ENCODE results near the gene MGAT4A. TPM values are rescaled to one million over a fixed set of nuclear protein-coding genes. Genes with fewer than 3 reads are reported as not detected.

The MGAT4A gene
- total and polyA plus RNA-seq, 2 experiments from 2014 or later: 4.4 to 5.6 TPM

DNA sequence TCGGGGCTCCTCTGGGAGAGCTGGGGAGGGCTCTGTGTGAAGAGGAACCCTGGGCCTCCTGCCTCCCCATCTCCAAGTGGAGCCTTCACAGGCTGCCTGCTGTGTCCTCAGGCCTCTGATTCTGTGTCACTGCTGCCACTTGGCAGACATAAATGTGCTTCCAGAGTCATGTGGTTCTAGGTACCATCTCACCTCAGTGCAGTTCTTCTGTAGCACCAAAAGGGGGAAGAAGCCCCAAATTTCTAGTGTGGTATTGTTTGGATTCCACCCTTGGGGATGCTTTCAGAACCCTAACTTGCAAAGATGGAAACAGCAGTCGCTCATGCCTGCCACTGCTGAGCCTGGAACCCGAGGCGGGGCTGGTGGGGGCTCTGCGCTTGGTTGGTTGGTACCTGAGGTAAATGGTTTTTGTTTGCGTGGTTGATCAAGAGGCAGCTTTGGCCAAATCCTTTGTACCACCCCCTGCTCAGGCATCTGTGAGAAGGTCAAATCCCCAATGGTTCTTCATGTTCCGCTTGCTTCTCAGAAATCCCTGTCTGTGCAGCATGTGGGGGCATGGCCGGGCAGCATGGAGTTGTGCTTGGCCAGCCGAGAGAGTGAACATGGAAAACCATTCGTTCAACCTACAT is 150.2 kb downstream of the MGAT4A start (continued):
- TF ChIP-seq CREB1 (CRISPR knock-in tag; IDR thresholded peaks at IDR 0.05; ENCODE audit: low read depth) (no peak), POLR2AphosphoS5 (IDR thresholded peaks at IDR 0.05; ENCODE audit: low read depth) (no peak), EZH2 (IDR thresholded peaks at IDR 0.05; ENCODE audit: low read depth, unreplicated experiment) (no peak), JUNB (IDR thresholded peaks at IDR 0.05; ENCODE audit: unreplicated experiment) (no peak)
- TF ChIP-seq, protein P1, sequence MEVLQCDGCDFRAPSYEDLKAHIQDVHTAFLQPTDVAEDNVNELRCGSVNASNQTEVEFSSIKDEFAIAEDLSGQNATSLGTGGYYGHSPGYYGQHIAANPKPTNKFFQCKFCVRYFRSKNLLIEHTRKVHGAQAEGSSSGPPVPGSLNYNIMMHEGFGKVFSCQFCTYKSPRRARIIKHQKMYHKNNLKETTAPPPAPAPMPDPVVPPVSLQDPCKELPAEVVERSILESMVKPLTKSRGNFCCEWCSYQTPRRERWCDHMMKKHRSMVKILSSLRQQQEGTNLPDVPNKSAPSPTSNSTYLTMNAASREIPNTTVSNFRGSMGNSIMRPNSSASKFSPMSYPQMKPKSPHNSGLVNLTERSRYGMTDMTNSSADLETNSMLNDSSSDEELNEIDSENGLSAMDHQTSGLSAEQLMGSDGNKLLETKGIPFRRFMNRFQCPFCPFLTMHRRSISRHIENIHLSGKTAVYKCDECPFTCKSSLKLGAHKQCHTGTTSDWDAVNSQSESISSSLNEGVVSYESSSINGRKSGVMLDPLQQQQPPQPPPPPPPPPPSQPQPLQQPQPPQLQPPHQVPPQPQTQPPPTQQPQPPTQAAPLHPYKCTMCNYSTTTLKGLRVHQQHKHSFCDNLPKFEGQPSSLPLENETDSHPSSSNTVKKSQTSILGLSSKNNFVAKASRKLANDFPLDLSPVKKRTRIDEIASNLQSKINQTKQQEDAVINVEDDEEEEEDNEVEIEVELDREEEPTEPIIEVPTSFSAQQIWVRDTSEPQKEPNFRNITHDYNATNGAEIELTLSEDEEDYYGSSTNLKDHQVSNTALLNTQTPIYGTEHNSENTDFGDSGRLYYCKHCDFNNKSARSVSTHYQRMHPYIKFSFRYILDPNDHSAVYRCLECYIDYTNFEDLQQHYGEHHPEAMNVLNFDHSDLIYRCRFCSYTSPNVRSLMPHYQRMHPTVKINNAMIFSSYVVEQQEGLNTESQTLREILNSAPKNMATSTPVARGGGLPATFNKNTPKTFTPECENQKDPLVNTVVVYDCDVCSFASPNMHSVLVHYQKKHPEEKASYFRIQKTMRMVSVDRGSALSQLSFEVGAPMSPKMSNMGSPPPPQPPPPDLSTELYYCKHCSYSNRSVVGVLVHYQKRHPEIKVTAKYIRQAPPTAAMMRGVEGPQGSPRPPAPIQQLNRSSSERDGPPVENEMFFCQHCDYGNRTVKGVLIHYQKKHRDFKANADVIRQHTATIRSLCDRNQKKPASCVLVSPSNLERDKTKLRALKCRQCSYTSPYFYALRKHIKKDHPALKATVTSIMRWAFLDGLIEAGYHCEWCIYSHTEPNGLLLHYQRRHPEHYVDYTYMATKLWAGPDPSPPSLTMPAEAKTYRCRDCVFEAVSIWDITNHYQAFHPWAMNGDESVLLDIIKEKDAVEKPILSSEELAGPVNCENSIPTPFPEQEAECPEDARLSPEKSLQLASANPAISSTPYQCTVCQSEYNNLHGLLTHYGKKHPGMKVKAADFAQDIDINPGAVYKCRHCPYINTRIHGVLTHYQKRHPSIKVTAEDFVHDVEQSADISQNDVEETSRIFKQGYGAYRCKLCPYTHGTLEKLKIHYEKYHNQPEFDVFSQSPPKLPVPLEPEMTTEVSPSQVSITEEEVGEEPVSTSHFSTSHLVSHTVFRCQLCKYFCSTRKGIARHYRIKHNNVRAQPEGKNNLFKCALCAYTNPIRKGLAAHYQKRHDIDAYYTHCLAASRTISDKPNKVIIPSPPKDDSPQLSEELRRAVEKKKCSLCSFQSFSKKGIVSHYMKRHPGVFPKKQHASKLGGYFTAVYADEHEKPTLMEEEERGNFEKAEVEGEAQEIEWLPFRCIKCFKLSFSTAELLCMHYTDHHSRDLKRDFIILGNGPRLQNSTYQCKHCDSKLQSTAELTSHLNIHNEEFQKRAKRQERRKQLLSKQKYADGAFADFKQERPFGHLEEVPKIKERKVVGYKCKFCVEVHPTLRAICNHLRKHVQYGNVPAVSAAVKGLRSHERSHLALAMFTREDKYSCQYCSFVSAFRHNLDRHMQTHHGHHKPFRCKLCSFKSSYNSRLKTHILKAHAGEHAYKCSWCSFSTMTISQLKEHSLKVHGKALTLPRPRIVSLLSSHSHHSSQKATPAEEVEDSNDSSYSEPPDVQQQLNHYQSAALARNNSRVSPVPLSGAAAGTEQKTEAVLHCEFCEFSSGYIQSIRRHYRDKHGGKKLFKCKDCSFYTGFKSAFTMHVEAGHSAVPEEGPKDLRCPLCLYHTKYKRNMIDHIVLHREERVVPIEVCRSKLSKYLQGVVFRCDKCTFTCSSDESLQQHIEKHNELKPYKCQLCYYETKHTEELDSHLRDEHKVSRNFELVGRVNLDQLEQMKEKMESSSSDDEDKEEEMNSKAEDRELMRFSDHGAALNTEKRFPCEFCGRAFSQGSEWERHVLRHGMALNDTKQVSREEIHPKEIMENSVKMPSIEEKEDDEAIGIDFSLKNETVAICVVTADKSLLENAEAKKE (CRISPR knock-in tag; IDR thresholded peaks at IDR 0.05): no peak

DNA sequence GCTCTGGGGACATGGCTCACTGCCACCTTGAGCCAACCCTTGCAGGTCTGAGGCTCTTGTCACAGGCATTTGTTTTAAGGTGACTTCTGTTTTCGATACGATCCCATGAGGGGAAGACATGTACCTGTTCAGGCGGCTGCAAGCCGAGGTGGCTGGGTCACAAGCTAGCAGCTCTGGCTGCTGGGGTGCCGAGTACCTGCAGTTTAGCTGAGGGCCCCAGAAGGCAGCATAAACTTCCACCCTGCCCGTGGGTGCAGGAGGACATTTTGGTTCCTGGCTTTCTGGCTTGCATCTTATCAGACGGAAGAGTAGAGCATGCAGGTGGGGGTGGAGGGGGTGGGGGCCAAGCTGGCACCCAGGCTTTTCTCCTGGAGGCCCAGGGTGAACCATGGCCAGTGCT is 151.0 kb downstream of the MGAT4A start:
- Mint-ChIP-seq H3K9me3 (no peaks in the 10 kb centered on the region), H3K27me3 (ENCODE audit: insufficient read depth, low read depth, poor library complexity) (no peaks in the 10 kb centered on the region), H3K36me3 (ENCODE audit: low read depth) (peaks cover 15% of the 10 kb centered on the region), H3K4me1 (no peaks in the 10 kb centered on the region; the same call in 2 of the 3 replicates), H3K27ac (no peak overlapping the region), H3K4me3 (no peak overlapping the region)
- no peak for DNase-seq (ENCODE audit: low spot score)
- H3K4me1 ChIP-seq (ENCODE audit: insufficient read depth): no peaks in the 10 kb centered on the region
- no peak overlapping the region for H3K4me3 ChIP-seq
- H3K36me3 ChIP-seq (ENCODE audit: insufficient read depth): 0 out of 2 replicates have a peak, but pooled peaks cover 4% of the 10 kb centered on the region
- H3K79me2 ChIP-seq (replicated peaks; ENCODE audit: insufficient read depth): no peaks in the 10 kb centered on the region
- no peak overlapping the region for H3K4me2 ChIP-seq
- no peak overlapping the region for H2AFZ ChIP-seq
- no peaks in the 10 kb centered on the region; the same call in none of the 2 replicates for H4K20me1 ChIP-seq (replicated peaks; ENCODE audit: insufficient read depth)
- no peaks in the 10 kb centered on the region for H3K27me3 ChIP-seq (ENCODE audit: insufficient read depth)
- ATAC-seq: no peak
- H3K9me2 ChIP-seq (ENCODE audit: insufficient read depth): no peaks in the 10 kb centered on the region
- no peak overlapping the region for H3K27ac ChIP-seq (ENCODE audit: low read depth)
- no peaks in the 10 kb centered on the region for H3F3A ChIP-seq (replicated peaks; ENCODE audit: low read depth)
- TF ChIP-seq, protein P2, sequence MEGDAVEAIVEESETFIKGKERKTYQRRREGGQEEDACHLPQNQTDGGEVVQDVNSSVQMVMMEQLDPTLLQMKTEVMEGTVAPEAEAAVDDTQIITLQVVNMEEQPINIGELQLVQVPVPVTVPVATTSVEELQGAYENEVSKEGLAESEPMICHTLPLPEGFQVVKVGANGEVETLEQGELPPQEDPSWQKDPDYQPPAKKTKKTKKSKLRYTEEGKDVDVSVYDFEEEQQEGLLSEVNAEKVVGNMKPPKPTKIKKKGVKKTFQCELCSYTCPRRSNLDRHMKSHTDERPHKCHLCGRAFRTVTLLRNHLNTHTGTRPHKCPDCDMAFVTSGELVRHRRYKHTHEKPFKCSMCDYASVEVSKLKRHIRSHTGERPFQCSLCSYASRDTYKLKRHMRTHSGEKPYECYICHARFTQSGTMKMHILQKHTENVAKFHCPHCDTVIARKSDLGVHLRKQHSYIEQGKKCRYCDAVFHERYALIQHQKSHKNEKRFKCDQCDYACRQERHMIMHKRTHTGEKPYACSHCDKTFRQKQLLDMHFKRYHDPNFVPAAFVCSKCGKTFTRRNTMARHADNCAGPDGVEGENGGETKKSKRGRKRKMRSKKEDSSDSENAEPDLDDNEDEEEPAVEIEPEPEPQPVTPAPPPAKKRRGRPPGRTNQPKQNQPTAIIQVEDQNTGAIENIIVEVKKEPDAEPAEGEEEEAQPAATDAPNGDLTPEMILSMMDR (conservative IDR thresholded peaks at IDR 0.05; ENCODE audit: low read depth in 2 of 2): no peak
- no peak for TF ChIP-seq EZH2phosphoT487 (IDR thresholded peaks at IDR 0.05; ENCODE audit: unreplicated experiment)
- no peak for TF ChIP-seq ZNF114 (CRISPR knock-in tag; IDR thresholded peaks at IDR 0.05)
- TF ChIP-seq NANOG (IDR thresholded peaks at IDR 0.05; ENCODE audit: borderline replicate concordance): no peak

Measured in GM23338 (cell line).